ENCODE data around the gene NUP107. TPM values are rescaled to one million over a fixed set of nuclear protein-coding genes. Genes with fewer than 3 reads are reported as not detected.

Gene NUP107
- total RNA-seq, 1 experiment from 2014 or later = 82.3 TPM

GRCh38 chr12:68674376-68674775 is 12.4 kb upstream of the NUP107 start:
- Histone ChIP-seq H3K36me3 (ENCODE audit: control insufficient read depth, insufficient read depth, low read length) (no peaks in the 10 kb centered on the region), H3K27me3 (ENCODE audit: control insufficient read depth, insufficient read depth, low read length) (no peaks in the 10 kb centered on the region), H3K27ac (ENCODE audit: low read length) (no peak overlapping the region), H3K9me3 (ENCODE audit: control insufficient read depth, insufficient read depth, low read depth, low read length) (no peaks in the 10 kb centered on the region), H3K4me1 (ENCODE audit: control insufficient read depth, insufficient read depth, low read length) (peaks cover 6% of the 10 kb centered on the region; the same call in 1 of the 2 replicates), H3K4me3 (ENCODE audit: low read depth in 2 of 2, low read length in 2 of 2) (no peak overlapping the region)
- in situ Hi-C loops (cut with HindIII; ENCODE audit: low pct_unique_long_range_greater_than_20kb, low sequenced_read_pairs) (no loop called here), intact Hi-C loops (cut with micrococcal nuclease; ENCODE audit: unreplicated experiment) (no loop called here)
- POLR2A ChIA-PET = no interaction called here
- TF ChIP-seq REST (IDR thresholded peaks at IDR 0.05; ENCODE audit: insufficient read depth in 1 of 2, low read depth in 2 of 2, low read length in 1 of 2) (no peak), POLR2AphosphoS5 (IDR thresholded peaks at IDR 0.05; ENCODE audit: low read depth, low read length) (no peak), SIN3A (IDR thresholded peaks at IDR 0.05; ENCODE audit: borderline replicate concordance, insufficient read depth, low read depth, low read length) (no peak), TCF7L2 (IDR thresholded peaks at IDR 0.05; ENCODE audit: low read depth, low read length) (no peak), CTCF (IDR thresholded peaks at IDR 0.05) (no peak)
- no peak for ATAC-seq
- CTCF ChIA-PET = no interaction called here
- no TSS peak for BruUV-seq (replicated peaks)
- no peak for DNase-seq (ENCODE audit: low read depth, low spot score)

GRCh38 chr12:68675101-68675842 is 11.5 kb upstream of the NUP107 start:
- CTCF ChIA-PET = no interaction called here
- POLR2A ChIA-PET = no interaction called here

More at GRCh38 chr12:68675101-68675842, 11.5 kb upstream of the NUP107 start:
- intact Hi-C loops (cut with micrococcal nuclease; ENCODE audit: unreplicated experiment) (no loop called here), in situ Hi-C loops (cut with HindIII; ENCODE audit: low pct_unique_long_range_greater_than_20kb, low sequenced_read_pairs) (no loop called here)
- Histone ChIP-seq H3K36me3 (ENCODE audit: control insufficient read depth, insufficient read depth, low read length) (no peaks in the 10 kb centered on the region), H3K27me3 (ENCODE audit: control insufficient read depth, insufficient read depth, low read length) (no peaks in the 10 kb centered on the region), H3K4me3 (ENCODE audit: low read depth in 2 of 2, low read length in 2 of 2) (no peak overlapping the region), H3K4me1 (ENCODE audit: control insufficient read depth, insufficient read depth, low read length) (peaks cover 6% of the 10 kb centered on the region; the same call in 1 of the 2 replicates), H3K9me3 (ENCODE audit: control insufficient read depth, insufficient read depth, low read depth, low read length) (no peaks in the 10 kb centered on the region), H3K27ac (ENCODE audit: low read length) (no peak overlapping the region)
- DNase-seq (ENCODE audit: low read depth, low spot score) = no peak
- ATAC-seq = no peak
- no TSS peak for BruUV-seq (replicated peaks)
- no peak for TF ChIP-seq CTCF (IDR thresholded peaks at IDR 0.05)
- TF ChIP-seq SIN3A (IDR thresholded peaks at IDR 0.05; ENCODE audit: borderline replicate concordance, insufficient read depth, low read depth, low read length) = no peak
- TF ChIP-seq REST (IDR thresholded peaks at IDR 0.05; ENCODE audit: insufficient read depth in 1 of 2, low read depth in 2 of 2, low read length in 1 of 2) = no peak
- TF ChIP-seq POLR2AphosphoS5 (IDR thresholded peaks at IDR 0.05; ENCODE audit: low read depth, low read length) = no peak
- TF ChIP-seq TCF7L2 (IDR thresholded peaks at IDR 0.05; ENCODE audit: low read depth, low read length) = no peak
